ENCODE measurements around the gene OR51E2.

The OR51E2 gene

DNA sequence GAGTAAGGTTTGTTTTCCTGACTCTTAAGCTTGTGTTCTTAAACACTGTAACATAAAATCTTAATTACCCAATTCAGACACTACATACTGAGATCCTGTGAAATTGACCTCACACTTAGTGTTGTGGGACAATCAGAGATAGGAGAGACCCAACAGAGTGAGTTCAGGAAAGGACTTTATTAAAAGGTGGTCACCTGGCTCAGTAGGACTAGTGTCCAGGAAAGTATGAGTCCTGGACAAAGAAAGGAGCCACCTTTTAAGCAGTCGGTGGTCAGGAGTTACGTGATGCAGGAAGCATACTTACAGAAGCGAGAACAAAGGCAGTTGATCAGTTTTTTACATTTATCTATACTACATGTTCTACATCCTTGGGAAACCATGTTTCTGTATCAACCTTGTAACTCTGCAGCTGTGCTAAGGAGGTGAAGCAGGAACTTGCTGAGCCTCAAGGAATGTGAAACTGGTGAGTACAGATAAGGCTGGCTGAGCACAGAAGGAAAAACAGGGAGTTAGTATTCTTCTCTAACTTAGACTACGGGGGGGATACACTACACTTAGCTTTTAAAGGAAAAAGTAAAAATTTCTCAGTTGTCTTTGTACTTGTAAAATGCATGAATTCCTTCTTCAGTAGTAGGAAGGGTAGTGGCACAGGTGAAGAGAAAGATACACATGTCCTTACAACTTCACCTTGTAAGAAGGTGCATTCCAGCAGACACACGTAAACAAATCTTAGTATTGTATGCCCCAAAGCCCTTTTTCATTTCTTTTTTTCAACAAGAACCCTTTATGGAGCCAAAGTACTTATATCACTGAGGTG lies 38.8 kb downstream of the OR51E2 start:
- no peak for DNase-seq (ENCODE audit: insufficient read length)
- FAIRE-seq: no peak
- TF ChIP-seq POLR2A (IDR thresholded peaks at IDR 0.05; ENCODE audit: low read depth, low read length) (no peak), TAF1 (IDR thresholded peaks at IDR 0.05; ENCODE audit: borderline replicate concordance, low read depth, low read length) (no peak), POLR2AphosphoS5 (IDR thresholded peaks at IDR 0.05; ENCODE audit: low read depth, low read length) (no peak)

DNA sequence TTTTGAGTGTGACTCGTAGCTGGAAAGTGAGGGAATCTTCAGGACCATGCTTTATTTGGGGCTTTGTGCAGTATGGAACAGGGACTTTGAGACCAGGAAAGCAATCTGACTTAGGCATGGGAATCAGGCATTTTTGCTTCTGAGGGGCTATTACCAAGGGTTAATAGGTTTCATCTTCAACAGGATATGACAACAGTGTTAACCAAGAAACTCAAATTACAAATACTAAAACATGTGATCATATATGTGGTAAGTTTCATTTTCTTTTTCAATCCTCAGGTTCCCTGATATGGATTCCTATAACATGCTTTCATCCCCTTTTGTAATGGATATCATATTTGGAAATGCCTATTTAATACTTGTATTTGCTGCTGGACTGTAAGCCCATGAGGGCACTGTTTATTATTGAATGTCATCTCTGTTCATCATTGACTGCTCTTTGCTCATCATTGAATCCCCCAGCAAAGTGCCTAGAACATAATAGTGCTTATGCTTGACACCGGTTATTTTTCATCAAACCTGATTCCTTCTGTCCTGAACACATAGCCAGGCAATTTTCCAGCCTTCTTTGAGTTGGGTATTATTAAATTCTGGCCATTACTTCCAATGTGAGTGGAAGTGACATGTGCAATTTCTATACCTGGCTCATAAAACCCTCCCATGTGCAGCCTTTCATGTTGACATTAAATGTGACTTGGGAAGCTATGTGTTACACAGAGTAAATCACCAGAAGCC lies 42.9 kb downstream of the OR51E2 start:
- TF ChIP-seq POLR2AphosphoS5 (IDR thresholded peaks at IDR 0.05; ENCODE audit: low read depth, low read length) (no peak), POLR2A (IDR thresholded peaks at IDR 0.05; ENCODE audit: low read depth, low read length) (no peak), TAF1 (IDR thresholded peaks at IDR 0.05; ENCODE audit: borderline replicate concordance, low read depth, low read length) (no peak)
- DNase-seq (ENCODE audit: insufficient read length) (no peak), FAIRE-seq (peak; percentile 71)

DNA sequence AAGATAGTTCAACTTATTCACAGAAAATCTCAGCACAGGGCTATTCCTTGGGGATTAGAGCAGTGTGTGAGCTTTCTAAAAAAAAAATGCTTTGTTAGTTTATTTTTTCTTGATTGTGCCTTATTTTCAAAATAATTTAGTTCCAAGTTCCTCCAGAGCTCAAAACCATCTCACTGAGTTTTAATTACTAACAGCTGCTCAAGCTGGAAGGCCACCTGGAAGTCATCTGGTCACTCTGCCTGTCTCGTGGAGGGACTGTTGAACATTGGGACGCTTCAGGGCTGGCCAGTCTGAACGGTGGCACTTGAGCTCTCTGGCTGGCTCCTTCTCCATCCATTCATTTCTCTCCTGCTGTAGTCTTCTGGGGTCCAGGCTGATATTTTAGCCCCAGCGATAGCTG lies 49.9 kb downstream of the OR51E2 start:
- TF ChIP-seq POLR2AphosphoS5 (IDR thresholded peaks at IDR 0.05; ENCODE audit: low read depth, low read length) (no peak), TAF1 (IDR thresholded peaks at IDR 0.05; ENCODE audit: borderline replicate concordance, low read depth, low read length) (no peak), POLR2A (IDR thresholded peaks at IDR 0.05; ENCODE audit: low read depth, low read length) (no peak)

DNA sequence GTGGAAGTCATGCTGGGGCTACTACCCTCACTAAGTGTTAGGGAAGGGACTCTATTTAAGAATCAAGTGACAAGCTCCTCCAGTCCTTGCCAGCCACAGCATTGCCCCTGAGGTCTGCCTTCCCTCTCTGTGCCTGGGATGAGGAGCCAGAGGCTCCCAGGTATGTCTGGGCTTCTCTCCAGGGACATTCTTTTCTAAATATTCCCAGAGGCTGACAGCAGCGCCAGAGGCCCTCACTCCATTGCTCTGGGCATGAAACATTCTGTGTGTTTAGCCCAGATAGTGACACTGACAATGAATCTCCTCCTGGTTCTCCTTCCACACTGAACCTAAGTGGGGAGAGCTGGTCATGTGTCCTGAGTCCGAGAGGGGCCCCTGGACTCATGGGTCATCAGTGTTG lies 51.7 kb downstream of the OR51E2 start:
- TF ChIP-seq POLR2A (IDR thresholded peaks at IDR 0.05; ENCODE audit: low read depth, low read length) (no peak), POLR2AphosphoS5 (IDR thresholded peaks at IDR 0.05; ENCODE audit: low read depth, low read length) (no peak), TAF1 (IDR thresholded peaks at IDR 0.05; ENCODE audit: borderline replicate concordance, low read depth, low read length) (no peak)
- DNase-seq (ENCODE audit: insufficient read length) (no peak), FAIRE-seq (no peak)

More for the DNA sequence above, 49.9 kb downstream of the OR51E2 start:
- DNase-seq (ENCODE audit: insufficient read length): no peak
- FAIRE-seq: no peak

DNA sequence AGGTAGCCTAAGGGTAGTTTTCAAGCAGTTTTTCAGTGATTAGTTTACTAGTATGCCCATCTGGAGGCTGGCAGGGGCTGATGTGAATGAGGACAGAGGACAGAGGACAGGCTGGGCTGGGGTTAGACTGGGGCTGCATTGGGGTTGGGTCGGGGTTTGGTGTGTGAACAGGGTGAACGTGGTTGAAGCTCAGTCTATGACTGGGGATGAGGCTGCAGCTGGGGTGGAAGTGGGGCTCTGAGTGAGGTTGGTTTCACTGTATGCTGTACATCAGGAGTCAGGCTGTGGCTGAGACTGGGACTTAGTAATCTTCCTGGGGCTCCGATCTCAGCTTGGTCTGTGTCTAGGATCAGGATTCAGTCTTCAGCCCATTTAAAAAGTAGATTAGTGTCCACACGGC lies 53.4 kb downstream of the OR51E2 start:
- FAIRE-seq: no peak
- TF ChIP-seq POLR2AphosphoS5 (IDR thresholded peaks at IDR 0.05; ENCODE audit: low read depth, low read length): no peak
- no peak for TF ChIP-seq TAF1 (IDR thresholded peaks at IDR 0.05; ENCODE audit: borderline replicate concordance, low read depth, low read length)
- TF ChIP-seq POLR2A (IDR thresholded peaks at IDR 0.05; ENCODE audit: low read depth, low read length): no peak
- no peak for DNase-seq (ENCODE audit: insufficient read length)

DNA sequence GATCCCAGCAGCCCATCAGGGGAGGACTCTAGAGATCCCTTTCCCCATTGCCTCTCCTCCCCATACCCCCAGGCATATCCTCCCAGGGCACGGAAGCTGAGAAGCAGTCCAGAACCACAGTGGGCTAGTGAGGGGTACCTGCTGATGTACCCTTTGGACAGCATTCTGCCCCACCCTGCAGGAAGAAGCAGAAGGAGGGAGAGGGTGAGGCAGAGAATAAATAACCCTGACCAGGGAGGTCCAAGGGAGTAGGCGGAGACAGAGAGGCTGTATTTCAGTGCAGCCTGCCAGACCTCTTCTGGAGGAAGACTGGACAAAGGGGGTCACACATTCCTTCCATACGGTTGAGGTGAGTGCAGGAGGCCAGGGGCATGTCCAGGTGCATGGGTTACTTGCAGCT lies 54.0 kb downstream of the OR51E2 start, which contains the start of gene OR51E1:
Gene OR51E1, plus strand, starts transcription at position 301 of the 400 bp plus-strand sequence. CDS start 8,545 bp downstream, outside the sequence.
- no peak for TF ChIP-seq POLR2AphosphoS5 (IDR thresholded peaks at IDR 0.05; ENCODE audit: low read depth, low read length)
- TF ChIP-seq POLR2A (IDR thresholded peaks at IDR 0.05; ENCODE audit: low read depth, low read length): no peak
- TF ChIP-seq TAF1 (IDR thresholded peaks at IDR 0.05; ENCODE audit: borderline replicate concordance, low read depth, low read length): no peak
- DNase-seq (ENCODE audit: insufficient read length) (no peak), FAIRE-seq (no peak)

DNA sequence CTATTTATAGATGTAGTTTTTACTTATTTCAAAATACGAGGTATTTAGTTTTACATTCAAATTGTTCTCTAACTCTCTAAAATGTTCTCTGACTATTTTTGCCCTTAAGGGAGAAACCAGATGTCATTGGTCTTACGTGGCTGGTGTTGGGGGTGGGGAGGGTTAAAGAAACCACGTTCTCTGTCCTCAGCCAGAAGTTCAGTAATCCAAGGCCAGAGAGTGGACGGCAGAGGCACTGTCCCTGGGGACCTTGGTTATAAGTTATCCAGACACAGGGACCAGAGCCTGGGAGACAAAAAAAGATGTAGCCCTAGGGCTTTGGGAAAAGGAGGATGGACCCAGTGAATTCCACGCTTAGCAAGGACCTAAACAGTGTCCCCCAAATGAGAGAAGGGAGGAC lies 54.6 kb downstream of the OR51E2 start:
- FAIRE-seq (no peak), DNase-seq (ENCODE audit: insufficient read length) (no peak)
- TF ChIP-seq POLR2A (IDR thresholded peaks at IDR 0.05; ENCODE audit: low read depth, low read length) (no peak), TAF1 (IDR thresholded peaks at IDR 0.05; ENCODE audit: borderline replicate concordance, low read depth, low read length) (no peak), POLR2AphosphoS5 (IDR thresholded peaks at IDR 0.05; ENCODE audit: low read depth, low read length) (no peak)

DNA sequence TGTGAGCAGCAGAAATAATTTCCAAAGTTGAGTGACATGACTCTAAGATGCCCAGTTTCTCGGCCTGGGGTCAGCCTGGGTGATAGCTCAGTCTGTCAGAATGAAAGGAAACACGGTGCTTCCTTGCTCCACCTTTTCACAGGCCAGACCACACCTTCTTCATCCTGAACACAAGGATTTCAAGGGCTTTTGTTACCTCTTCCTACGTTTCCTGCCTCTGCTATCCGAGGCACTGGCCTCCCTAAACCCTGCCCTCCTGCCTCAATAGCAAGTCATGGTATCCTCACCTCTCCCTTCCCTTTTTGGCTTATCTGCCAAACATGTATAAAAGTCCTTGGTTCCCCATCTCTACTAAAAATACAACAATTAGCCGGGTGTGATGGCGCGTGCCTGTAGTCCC lies 55.6 kb downstream of the OR51E2 start:
- DNase-seq (ENCODE audit: insufficient read length): no peak
- FAIRE-seq: no peak
- TF ChIP-seq TAF1 (IDR thresholded peaks at IDR 0.05; ENCODE audit: borderline replicate concordance, low read depth, low read length) (no peak), POLR2A (IDR thresholded peaks at IDR 0.05; ENCODE audit: low read depth, low read length) (no peak), POLR2AphosphoS5 (IDR thresholded peaks at IDR 0.05; ENCODE audit: low read depth, low read length) (no peak)

DNA sequence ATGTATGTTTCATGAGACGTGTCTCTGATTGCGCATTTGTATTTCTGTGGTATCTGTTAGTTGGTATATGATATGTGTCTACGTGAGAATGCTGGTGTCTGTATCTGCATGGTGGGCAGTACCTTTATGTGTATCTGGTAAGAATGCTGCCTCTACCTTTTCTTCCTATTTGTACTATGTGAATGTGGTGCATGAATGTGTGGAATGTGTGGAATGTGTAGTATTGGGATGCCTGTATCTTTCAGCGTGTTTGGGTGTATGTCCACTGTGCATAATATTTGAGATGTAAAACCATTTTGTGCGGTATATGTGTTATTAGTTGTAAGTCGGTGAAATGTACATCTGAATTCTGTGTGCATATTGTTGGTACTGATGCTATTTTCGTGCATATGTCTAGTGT lies 56.2 kb downstream of the OR51E2 start:
- TF ChIP-seq POLR2A (IDR thresholded peaks at IDR 0.05; ENCODE audit: low read depth, low read length) (no peak), TAF1 (IDR thresholded peaks at IDR 0.05; ENCODE audit: borderline replicate concordance, low read depth, low read length) (no peak), POLR2AphosphoS5 (IDR thresholded peaks at IDR 0.05; ENCODE audit: low read depth, low read length) (no peak)
- FAIRE-seq: no peak

DNA sequence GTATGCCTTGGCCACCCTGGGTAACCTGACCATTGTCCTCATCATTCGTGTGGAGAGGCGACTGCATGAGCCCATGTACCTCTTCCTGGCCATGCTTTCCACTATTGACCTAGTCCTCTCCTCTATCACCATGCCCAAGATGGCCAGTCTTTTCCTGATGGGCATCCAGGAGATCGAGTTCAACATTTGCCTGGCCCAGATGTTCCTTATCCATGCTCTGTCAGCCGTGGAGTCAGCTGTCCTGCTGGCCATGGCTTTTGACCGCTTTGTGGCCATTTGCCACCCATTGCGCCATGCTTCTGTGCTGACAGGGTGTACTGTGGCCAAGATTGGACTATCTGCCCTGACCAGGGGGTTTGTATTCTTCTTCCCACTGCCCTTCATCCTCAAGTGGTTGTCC lies 57.7 kb downstream of the OR51E2 start:
- FAIRE-seq (no peak), DNase-seq (ENCODE audit: insufficient read length) (no peak)
- TF ChIP-seq POLR2AphosphoS5 (IDR thresholded peaks at IDR 0.05; ENCODE audit: low read depth, low read length): no peak
- TF ChIP-seq TAF1 (IDR thresholded peaks at IDR 0.05; ENCODE audit: borderline replicate concordance, low read depth, low read length): no peak
- TF ChIP-seq POLR2A (IDR thresholded peaks at IDR 0.05; ENCODE audit: low read depth, low read length): no peak

More for the DNA sequence above, 56.2 kb downstream of the OR51E2 start:
- DNase-seq (ENCODE audit: insufficient read length): no peak

DNA sequence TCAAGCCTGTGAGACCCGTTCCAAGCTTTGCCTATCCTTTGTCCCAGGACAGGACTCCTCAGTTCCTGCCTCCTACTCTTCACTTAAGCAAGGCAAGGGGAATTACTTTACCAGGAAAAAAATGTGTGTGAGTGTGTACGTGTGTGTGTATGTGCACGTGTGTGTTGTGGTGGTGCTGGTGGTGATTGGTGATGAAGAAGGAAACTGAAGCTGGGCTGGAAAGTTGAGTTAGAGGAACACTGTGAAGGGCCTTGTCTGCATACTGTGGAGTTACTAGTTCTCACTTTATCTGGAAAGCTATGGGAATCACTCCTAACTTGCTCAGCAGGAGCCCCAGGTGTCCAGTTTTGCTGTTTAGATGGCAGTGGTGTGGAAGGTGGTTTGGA lies 60.0 kb downstream of the OR51E2 start:
- no peak for TF ChIP-seq POLR2AphosphoS5 (IDR thresholded peaks at IDR 0.05; ENCODE audit: low read depth, low read length)
- TF ChIP-seq TAF1 (IDR thresholded peaks at IDR 0.05; ENCODE audit: borderline replicate concordance, low read depth, low read length): no peak
- no peak for TF ChIP-seq POLR2A (IDR thresholded peaks at IDR 0.05; ENCODE audit: low read depth, low read length)
- peak; percentile 5 for FAIRE-seq
- DNase-seq (ENCODE audit: insufficient read length): no peak
